Right renal cortex interstitium (tissue), 3 donors: ENCODE measurements around the gene IFT80. TPM values are rescaled to one million over a fixed set of nuclear protein-coding genes. Genes with fewer than 3 reads are reported as not detected.
"Not testable (repeated sequence)": the region's sequence is repeated elsewhere in the genome, so short reads cannot be mapped to it uniquely, and the experiment has no call there.

Experiments used
- DNase-seq, 3 donors: peaks; one replicate each; pipeline ENCODE4 v3.0.0-alpha.2; 2013; ENCODE audit warnings: low read depth in 3 of 3, low spot score in 2 of 3
- polyA plus RNA-seq, 3 donors: library from polyadenylated mRNA; unstranded; fragments of 120-200 nt; gene quantifications; one replicate each; pipeline ENCODE4 v1.2.1, GENCODE V29; 2013; ENCODE audit not compliant: insufficient read length in 3 of 3

The IFT80 gene
- polyA plus RNA-seq, 3 donors, result 52.0 to 61.4 (median 58.6) TPM

GRCh38 chr3:160280836-160281235 is 118.2 kb downstream of the IFT80 start:
- DNase-seq, result no peak

DNA sequence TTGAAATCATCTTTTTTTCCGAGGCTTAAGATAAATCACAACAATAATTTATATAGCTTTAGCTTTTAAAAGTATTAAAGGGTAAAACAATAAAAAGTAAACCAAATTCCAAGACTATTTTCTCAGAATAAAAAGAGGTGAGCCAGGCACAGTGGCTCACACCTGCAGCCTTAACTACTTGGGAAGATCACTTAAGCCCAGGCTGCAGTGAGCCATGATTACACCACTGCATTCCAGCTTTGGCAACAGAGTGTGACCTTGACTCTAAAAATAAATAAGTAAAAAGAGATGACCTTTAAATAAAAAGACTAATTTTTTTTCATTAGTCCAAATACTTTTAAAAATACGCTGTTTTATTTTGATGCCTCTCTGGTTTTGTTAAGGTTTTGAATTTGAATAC is 119.4 kb downstream of the IFT80 start:
- no peak for DNase-seq

GRCh38 chr3:160278210-160278609 is 120.8 kb downstream of the IFT80 start:
- DNase-seq, result no peak

- no peak for DNase-seq
Measured at GRCh38 chr3:160265088-160265487, 133.9 kb downstream of the IFT80 start.

DNA sequence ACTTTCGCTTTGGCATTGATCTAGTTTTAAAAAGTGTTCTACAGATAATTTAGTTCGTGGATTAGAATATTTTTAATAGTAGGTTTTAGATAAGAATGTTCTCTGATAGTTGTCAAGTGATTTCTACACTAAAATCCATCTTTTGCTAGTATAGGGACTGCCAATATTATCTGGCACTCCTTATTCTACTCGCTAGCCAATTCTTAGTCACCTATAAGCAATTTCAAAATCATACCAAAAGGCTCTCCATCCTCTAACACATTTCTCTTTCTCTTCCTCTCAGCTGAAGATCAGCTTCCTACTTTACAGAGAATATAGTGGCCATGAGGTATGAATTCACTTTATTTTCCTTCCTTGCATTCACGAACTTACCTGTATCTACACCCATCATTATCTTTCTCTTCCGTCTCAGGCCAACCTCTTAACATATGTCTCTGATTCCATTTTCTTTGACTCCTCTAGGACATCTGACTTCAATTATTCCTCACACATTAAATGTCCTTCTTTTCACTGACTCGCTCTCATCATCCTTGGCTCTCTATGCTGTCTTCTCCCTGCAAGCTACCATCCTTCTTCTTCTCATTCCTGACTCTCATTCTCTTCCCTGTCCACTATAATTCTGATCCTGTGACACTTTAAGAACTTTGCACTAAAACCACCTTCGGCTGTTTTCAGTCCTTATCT is 138.3 kb downstream of the IFT80 start:
- DNase-seq, result no peak

DNA sequence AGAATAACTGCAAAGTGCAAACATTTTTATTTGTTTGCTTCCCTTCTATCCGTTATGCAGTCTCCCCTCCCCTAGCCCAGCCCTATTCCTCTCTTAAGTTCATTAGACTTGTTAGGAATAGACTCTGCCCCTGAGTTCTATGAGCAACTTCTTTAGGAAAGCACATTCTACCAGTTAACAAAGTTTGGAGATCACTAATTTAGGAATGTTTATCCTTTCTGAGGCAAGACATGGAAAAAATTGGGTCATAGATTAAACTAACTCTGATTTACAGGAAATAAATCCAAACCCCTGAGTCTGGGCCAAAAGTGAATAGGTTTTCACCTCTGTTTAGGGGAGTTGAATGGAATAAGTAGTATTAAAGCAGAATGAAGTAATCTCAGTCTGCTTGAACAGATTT is 139.4 kb downstream of the IFT80 start:
- no peak for DNase-seq

- no peak for DNase-seq
Measured at GRCh38 chr3:160257606-160258005, 141.4 kb downstream of the IFT80 start.

DNA sequence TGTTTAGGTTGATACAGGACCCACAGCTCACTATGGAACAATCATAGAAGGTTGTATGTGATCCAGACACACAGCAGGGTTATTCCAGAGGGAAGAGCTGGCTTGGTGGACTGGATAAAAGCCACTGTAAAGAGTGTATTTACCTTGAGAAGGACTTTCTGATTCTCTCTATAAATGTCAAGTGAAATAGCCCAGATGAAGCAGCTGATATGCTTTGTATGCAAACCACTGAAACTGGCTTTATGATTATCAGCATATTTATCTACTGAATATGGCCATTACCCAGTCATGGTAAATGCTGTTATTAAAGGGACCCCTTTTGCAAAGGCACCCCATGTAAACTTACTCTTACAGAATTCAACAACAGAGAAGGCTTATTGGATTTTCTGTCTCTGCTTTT is 145.7 kb downstream of the IFT80 start:
- DNase-seq, result no peak

- DNase-seq, result no peak
Measured at GRCh38 chr3:160247766-160248165, 151.3 kb downstream of the IFT80 start.

GRCh38 chr3:160245261-160245800 is 153.7 kb downstream of the IFT80 start:
- no peak for DNase-seq

- not testable (repeated sequence) for DNase-seq
Measured at GRCh38 chr3:160240719-160241118, 158.3 kb downstream of the IFT80 start.

DNA sequence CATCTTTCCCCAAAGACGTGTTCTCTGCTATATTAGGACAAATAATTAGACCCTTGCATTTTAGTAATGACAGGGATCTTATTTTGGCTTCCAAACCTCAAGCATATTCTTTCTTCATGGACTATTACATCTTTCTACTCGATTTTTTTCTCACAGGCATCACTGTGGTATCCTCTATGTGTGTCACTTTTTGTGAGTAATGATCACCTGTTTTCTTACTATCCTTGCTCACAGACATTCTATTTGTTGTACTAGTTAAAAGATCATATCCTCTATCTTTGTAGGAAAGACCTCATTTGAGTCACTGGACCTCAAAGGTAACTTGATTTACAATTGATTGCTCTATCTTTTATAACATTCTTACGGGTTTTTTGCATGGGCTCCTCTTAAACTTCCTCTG is 167.0 kb downstream of the IFT80 start:
- DNase-seq, result no peak

DNA sequence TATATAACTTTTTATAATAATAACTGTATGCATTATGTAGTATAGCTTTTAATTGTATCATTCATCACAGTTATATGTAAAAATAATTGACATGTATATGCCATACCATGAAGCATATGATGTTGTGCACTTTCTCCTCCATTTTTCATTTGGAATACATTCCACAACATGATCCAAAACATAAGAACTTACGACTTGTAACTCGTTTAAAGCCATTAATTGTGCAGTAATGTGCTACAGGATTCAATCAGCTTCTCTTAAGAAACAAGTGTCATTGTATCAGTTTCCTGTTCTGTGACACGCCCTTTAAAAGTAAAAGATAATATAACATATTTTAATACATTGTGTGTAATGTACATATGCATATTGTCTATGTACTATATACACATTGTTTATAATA is 171.6 kb downstream of the IFT80 start:
- DNase-seq, result no peak

- no peak for DNase-seq
Measured at GRCh38 chr3:160226026-160226907, 172.8 kb downstream of the IFT80 start.

DNA sequence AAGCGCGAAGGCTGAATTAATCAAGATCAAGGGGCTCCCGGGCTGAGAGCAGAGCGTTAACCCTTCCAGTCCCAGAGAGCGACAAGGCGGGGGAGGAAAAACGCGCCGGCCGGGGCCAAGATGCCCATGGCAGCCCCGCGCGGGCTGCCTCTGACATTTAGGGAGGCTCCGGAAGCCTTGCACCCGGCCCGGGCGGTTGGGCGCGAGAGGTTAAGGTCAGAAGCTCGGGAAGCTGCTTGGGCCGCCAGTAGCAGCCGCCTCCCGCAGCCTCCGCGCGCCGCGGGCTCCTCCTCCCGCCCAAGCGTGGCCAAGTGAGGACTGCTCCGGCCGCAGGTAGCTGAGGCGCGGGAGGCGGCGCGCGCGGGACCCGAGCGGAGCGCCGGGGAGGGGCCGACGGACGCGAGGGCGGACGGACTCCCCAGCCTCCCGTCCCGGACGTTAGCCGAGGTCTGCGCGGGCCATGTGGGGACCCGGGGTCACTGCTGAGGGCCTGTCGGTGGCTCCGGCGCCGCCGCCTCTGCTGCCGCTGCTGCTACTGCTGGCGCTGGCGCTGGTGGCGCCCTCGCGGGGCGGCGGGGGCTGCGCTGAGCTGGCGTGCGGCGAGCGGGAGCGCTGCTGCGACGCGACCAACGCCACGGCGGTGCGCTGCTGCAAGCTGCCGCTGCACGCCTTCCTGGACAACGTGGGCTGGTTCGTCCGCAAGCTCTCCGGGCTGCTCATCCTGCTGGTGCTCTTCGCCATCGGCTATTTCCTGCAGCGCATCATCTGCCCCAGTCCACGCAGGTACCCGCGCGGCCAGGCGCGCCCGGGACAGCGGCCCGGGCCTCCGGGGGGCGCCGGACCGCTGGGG is 173.6 kb downstream of the IFT80 start, which contains the start of gene C3orf80:
TSS of gene C3orf80 (plus strand) at position 247 of the 850 bp plus-strand sequence. CDS start at position 461, 214 bp downstream.
- peak in 1 of 3 donors; percentile 52 for DNase-seq

DNA sequence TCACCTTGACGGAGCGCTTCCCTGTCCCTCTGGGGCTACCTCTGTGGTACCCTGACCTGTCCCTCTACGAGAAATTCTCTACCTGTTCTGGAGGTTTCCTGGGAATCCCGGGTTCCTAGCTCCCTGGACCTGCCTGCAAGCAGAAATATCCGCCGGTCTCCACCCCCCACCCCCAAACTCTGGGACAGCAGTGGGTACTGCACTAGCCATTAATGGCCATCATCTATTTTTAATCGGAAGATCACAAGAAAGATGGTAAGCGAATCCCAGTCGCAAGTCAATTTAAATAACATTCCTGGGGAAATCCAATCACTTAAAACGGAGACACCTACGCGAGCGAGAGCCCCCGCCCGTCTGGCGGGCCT is 174.2 kb downstream of the IFT80 start:
- no peak for DNase-seq

GRCh38 chr3:160224256-160224655 is 174.8 kb downstream of the IFT80 start:
- no peak for DNase-seq

- no peak for DNase-seq
Measured at GRCh38 chr3:160221019-160221418, 178.0 kb downstream of the IFT80 start.

- DNase-seq, result no peak
Measured at GRCh38 chr3:160220038-160220437, 179.0 kb downstream of the IFT80 start.

DNA sequence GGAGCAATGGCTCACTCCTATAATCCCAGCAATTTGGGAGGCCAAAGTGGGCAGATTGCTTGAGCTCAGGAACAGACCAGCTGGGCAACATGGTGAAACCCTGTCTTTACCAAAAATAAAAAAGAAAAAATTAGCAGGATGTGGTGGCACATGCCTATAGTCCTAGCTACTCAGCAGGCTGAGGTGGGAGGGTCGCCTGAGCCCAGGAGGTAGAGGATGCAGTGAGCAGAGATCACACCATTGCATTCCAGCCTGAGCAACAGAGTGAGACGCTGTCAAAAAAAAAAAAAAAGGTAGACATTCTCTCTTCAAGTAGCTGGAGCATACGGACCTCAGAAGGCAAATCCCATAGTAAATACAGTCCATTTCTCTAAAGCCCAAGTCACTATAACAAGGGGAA is 180.9 kb downstream of the IFT80 start:
- DNase-seq, result no peak

DNA sequence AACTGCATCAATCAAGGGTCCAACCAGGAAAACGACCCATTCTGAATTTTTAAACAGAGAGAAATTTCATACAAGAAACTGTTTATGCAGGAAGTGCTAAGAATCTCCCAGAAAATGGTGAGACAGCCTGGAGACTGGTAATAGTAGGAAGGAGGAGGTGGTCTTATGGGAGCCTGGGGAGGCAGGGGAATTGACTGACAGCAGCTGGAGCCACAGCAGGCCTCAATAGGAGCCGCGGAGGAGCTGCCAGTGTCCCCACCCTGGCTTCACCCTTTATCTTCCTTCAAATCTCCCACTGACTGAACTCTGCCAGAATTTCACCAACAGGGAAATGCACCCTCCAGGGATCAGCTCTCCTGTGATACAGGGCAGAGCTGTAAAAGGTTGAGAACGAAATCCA is 181.3 kb downstream of the IFT80 start:
- DNase-seq, result no peak
